GM18508 (cell line): ENCODE measurements around the gene KAT6B.

Experiments
- ATAC-seq: cut with Tn5 transposase; IDR thresholded peaks from one replicate; pipeline ENCODE4 v1.9.1; 2021; ENCODE audit warnings: moderate number of reproducible peaks; ENCODE audit not compliant: insufficient read depth, unreplicated experiment

The KAT6B gene

GRCh38 chr10:75028748-75029147 lies 202.3 kb downstream of the KAT6B start:
- ATAC-seq: no peak

GRCh38 chr10:75029420-75029819 lies 203.0 kb downstream of the KAT6B start:
- ATAC-seq: no peak

- ATAC-seq: no peak
Measured at GRCh38 chr10:75029857-75030256, 203.5 kb downstream of the KAT6B start.

- no peak for ATAC-seq
Measured at GRCh38 chr10:75030371-75030770, 204.0 kb downstream of the KAT6B start.

- ATAC-seq: no peak
Measured at GRCh38 chr10:75032119-75032518, 205.7 kb downstream of the KAT6B start.

- no peak for ATAC-seq
Measured at GRCh38 chr10:75032813-75033212, 206.4 kb downstream of the KAT6B start.

GRCh38 chr10:75033399-75034130 lies 207.2 kb downstream of the KAT6B start:
- no peak for ATAC-seq

- no peak for ATAC-seq
Measured at GRCh38 chr10:75034131-75034512, 207.7 kb downstream of the KAT6B start.

- no peak for ATAC-seq
Measured at GRCh38 chr10:75034714-75035258, 208.4 kb downstream of the KAT6B start.

- no peak for ATAC-seq
Measured at GRCh38 chr10:75035975-75036708, 209.7 kb downstream of the KAT6B start.

- ATAC-seq: no peak
Measured at GRCh38 chr10:75037171-75038153, 211.1 kb downstream of the KAT6B start.

GRCh38 chr10:75038335-75038734 lies 211.9 kb downstream of the KAT6B start:
- ATAC-seq: no peak

- ATAC-seq: no peak
Measured at GRCh38 chr10:75040576-75040975, 214.2 kb downstream of the KAT6B start.

GRCh38 chr10:75042292-75042974 lies 216.0 kb downstream of the KAT6B start:
- no peak for ATAC-seq

GRCh38 chr10:75043256-75044131 lies 217.1 kb downstream of the KAT6B start:
- no peak for ATAC-seq

- ATAC-seq: no peak
Measured at GRCh38 chr10:75048669-75049098, 222.3 kb downstream of the KAT6B start.

GRCh38 chr10:75049316-75050148 lies 223.1 kb downstream of the KAT6B start:
- no peak for ATAC-seq
